ENCODE measurements around the gene PAX6.

DNA sequence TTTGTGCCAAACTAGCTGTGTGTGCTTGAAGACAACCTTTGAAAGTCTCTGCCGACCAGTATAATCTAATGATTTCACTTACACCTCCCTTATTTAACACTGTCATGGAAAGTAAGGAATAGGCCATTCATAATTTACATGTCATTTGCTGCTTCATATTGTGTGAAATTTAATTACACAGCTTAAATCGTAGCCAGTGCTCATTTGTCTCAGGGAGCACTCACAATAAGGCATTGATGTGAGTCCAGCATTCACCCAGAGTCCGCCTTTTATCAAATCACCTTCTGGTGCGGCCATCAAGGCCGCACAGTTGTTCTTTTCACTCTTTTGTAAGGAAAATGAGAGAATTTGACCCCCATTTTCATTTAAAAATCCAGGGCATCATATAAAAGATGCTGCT lies 46.9 kb downstream of the PAX6 start:
- TF ChIP-seq, protein P1, sequence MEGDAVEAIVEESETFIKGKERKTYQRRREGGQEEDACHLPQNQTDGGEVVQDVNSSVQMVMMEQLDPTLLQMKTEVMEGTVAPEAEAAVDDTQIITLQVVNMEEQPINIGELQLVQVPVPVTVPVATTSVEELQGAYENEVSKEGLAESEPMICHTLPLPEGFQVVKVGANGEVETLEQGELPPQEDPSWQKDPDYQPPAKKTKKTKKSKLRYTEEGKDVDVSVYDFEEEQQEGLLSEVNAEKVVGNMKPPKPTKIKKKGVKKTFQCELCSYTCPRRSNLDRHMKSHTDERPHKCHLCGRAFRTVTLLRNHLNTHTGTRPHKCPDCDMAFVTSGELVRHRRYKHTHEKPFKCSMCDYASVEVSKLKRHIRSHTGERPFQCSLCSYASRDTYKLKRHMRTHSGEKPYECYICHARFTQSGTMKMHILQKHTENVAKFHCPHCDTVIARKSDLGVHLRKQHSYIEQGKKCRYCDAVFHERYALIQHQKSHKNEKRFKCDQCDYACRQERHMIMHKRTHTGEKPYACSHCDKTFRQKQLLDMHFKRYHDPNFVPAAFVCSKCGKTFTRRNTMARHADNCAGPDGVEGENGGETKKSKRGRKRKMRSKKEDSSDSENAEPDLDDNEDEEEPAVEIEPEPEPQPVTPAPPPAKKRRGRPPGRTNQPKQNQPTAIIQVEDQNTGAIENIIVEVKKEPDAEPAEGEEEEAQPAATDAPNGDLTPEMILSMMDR (conservative IDR thresholded peaks at IDR 0.05), result no peak
- no peak for TF ChIP-seq EZH2 (IDR thresholded peaks at IDR 0.05; ENCODE audit: low read depth)

All from PC-9 (cell line).